CD4-positive, alpha-beta memory T cell (primary cell): ENCODE results near the gene SCART1. TPM values are rescaled to one million over a fixed set of nuclear protein-coding genes. Genes with fewer than 3 reads are reported as not detected.
"Not testable (repeated sequence)": the region's sequence is repeated elsewhere in the genome, so short reads cannot be mapped to it uniquely, and the experiment has no call there.

Experiments used
- CTCF ChIA-PET: fragments of 350-600 bp; sonication (Branson Sonifier 250); formaldehyde crosslinking; loops from one replicate; lab custom pipeline; 2021; ENCODE audit warnings: inconsistent platforms; ENCODE audit not compliant: partially characterized antibody; lab: Charles Lee
- POLR2A ChIA-PET: fragments of 350-600 bp; sonication (Branson Sonifier 250); formaldehyde crosslinking; loops from one replicate; lab custom pipeline; 2021; ENCODE audit not compliant: partially characterized antibody; lab: Charles Lee
- DNase-seq, 5 donors: peaks; one replicate each; pipeline versions ENCODE4 v3.0.0 to v3.0.0-alpha.2; 2020 to 2022; ENCODE audit warnings: mixed read lengths in 1 of 5
- H3K27ac ChIP-seq: one replicate; pipeline ENCODE4 v1.7.0; 2013; ENCODE audit warnings: low read depth, low read length
- H3K27me3 ChIP-seq: 2 replicates; pipeline ENCODE4 v1.7.0; 2013; ENCODE audit warnings: mild to moderate bottlenecking, low read length, moderate library complexity; ENCODE audit not compliant: insufficient read depth
- H3K36me3 ChIP-seq: 2 replicates; pipeline ENCODE4 v1.7.0; 2013; ENCODE audit warnings: mild to moderate bottlenecking, low read length, moderate library complexity; ENCODE audit not compliant: insufficient read depth
- H3K4me1 ChIP-seq: 2 replicates; pipeline ENCODE4 v1.7.0; 2013; ENCODE audit warnings: mild to moderate bottlenecking, low read length, moderate library complexity; ENCODE audit not compliant: insufficient read depth
- H3K4me3 ChIP-seq, 2 donors: one replicate each; pipeline ENCODE4 v1.7.0; 2013; ENCODE audit warnings: low read length in 2 of 2, mild to moderate bottlenecking in 1 of 2
- H3K9me3 ChIP-seq, 2 donors: one replicate each; pipeline ENCODE4 v1.7.0; 2013; ENCODE audit warnings: low read length in 2 of 2, control low read depth in 1 of 2; ENCODE audit not compliant: control insufficient read depth in 1 of 2
- H3K27ac Mint-ChIP-seq, 7 donors: one replicate each; pipeline ENCODE4 v1.8.0; 2020 to 2021; ENCODE audit warnings: mixed read lengths in 7 of 7, mild to moderate bottlenecking in 6 of 7, inconsistent platforms in 3 of 7, moderate library complexity in 3 of 7
- H3K27me3 Mint-ChIP-seq, 2 donors: one replicate each; pipeline ENCODE4 v1.8.0; 2020 to 2021; ENCODE audit warnings: mixed read lengths in 2 of 2
- H3K36me3 Mint-ChIP-seq, 2 donors: one replicate each; pipeline ENCODE4 v1.8.0; 2020 to 2021; ENCODE audit warnings: mixed read lengths in 2 of 2, inconsistent platforms in 1 of 2, mild to moderate bottlenecking in 1 of 2
- H3K4me1 Mint-ChIP-seq, 4 donors: one replicate each; pipeline ENCODE4 v1.8.0; 2020 to 2021; ENCODE audit warnings: mixed read lengths in 4 of 4, mild to moderate bottlenecking in 1 of 4
- H3K4me3 Mint-ChIP-seq, 8 donors: one replicate each; pipeline ENCODE4 v1.8.0; 2020 to 2021; ENCODE audit warnings: mixed read lengths in 8 of 8, mild to moderate bottlenecking in 7 of 8, moderate library complexity in 6 of 8, inconsistent platforms in 3 of 8
- H3K9me3 Mint-ChIP-seq, 8 donors: one replicate each; pipeline ENCODE4 v1.8.0; 2020 to 2021; ENCODE audit warnings: mixed read lengths in 8 of 8, mild to moderate bottlenecking in 5 of 8, inconsistent platforms in 3 of 8, moderate library complexity in 1 of 8
- intact Hi-C: fragments of 100-400 bp; cut with micrococcal nuclease; formaldehyde crosslinking; loops from one replicate; pipeline ENCODE4 v1.15.1; 2023
- polyA plus RNA-seq, 2 donors: library from polyadenylated mRNA; unstranded; fragments of 300-500 nt; fragmentation: Illumina TruSeq; gene quantifications; one replicate each; pipeline ENCODE4 v1.2.3, GENCODE V29; 2021
- total RNA-seq, 2 experiments: library from RNA; stranded (reverse); gene quantifications; one replicate each; pipeline ENCODE4 v1.2.3, GENCODE V29; 2021

Gene SCART1
- total and polyA plus RNA-seq, 4 experiments from 2014 or later: 0.49 to 11.2 (median 5.9) TPM

GRCh38 chr10:133467286-133467911, 13.7 kb downstream of the SCART1 start:
- peaks cover 0 to 16% (median 4%) of the 10 kb centered on the region in 4 donors for H3K4me1 Mint-ChIP-seq
- POLR2A ChIA-PET: no interaction called here
- no peaks in the 10 kb centered on the region for H3K27me3 Mint-ChIP-seq
- DNase-seq: no peak
- no peak overlapping the region for H3K4me3 ChIP-seq
- CTCF ChIA-PET: no interaction called here
- H3K4me1 ChIP-seq: no peaks in the 10 kb centered on the region
- H3K27ac ChIP-seq: no peak overlapping the region
- no peaks in the 10 kb centered on the region for H3K27me3 ChIP-seq
- peaks cover 15 to 23% of the 10 kb centered on the region in 2 donors for H3K36me3 Mint-ChIP-seq
- H3K27ac Mint-ChIP-seq: peak overlapping the region in 1 of 7 donors; percentile 15
- peaks cover 0 to 7% (median 0%) of the 10 kb centered on the region in 8 donors for H3K9me3 Mint-ChIP-seq
- H3K36me3 ChIP-seq: no peaks in the 10 kb centered on the region
- H3K9me3 ChIP-seq: no peaks in the 10 kb centered on the region
- H3K4me3 Mint-ChIP-seq: peak overlapping the region in 1 of 8 donors; percentile 42
- intact Hi-C loops: no loop called here

- H3K4me1 ChIP-seq: peaks cover 16% of the 10 kb centered on the region
Measured at GRCh38 chr10:133469205-133469604, 15.5 kb downstream of the SCART1 start.

GRCh38 chr10:133471300-133472109, 17.8 kb downstream of the SCART1 start:
- no peaks in the 10 kb centered on the region for H3K36me3 ChIP-seq
- DNase-seq: no peak

More at GRCh38 chr10:133469205-133469604, 15.5 kb downstream of the SCART1 start:
- H3K27ac Mint-ChIP-seq, H3K27me3 Mint-ChIP-seq, intact Hi-C loops, CTCF ChIA-PET, H3K27me3 ChIP-seq, H3K4me3 Mint-ChIP-seq, H3K9me3 ChIP-seq, H3K9me3 Mint-ChIP-seq, H3K36me3 ChIP-seq, H3K27ac ChIP-seq, DNase-seq, POLR2A ChIA-PET, H3K4me3 ChIP-seq: not testable (repeated sequence)
- peaks cover 7 to 24% (median 13%) of the 10 kb centered on the region in 4 donors for H3K4me1 Mint-ChIP-seq
- H3K36me3 Mint-ChIP-seq: peaks cover 11 to 27% of the 10 kb centered on the region in 2 donors

GRCh38 chr10:133473270-133473669, 19.5 kb downstream of the SCART1 start:
- Histone ChIP-seq H3K4me3 (no peak overlapping the region), H3K27ac (no peak overlapping the region), H3K36me3 (no peaks in the 10 kb centered on the region), H3K27me3 (no peaks in the 10 kb centered on the region), H3K4me1 (peaks cover 42% of the 10 kb centered on the region), H3K9me3 (no peaks in the 10 kb centered on the region)
- Mint-ChIP-seq H3K4me1 (peaks cover 25 to 46% (median 34%) of the 10 kb centered on the region in 4 donors), H3K4me3 (peak overlapping the region in 2 of 8 donors; percentile 2 to 20), H3K27ac (peak overlapping the region in 5 of 7 donors; percentile 8 to 92 (median 73)), H3K9me3 (peaks cover 0 to 7% (median 0%) of the 10 kb centered on the region in 8 donors), H3K27me3 (no peaks in the 10 kb centered on the region), H3K36me3 (peaks cover 9 to 20% of the 10 kb centered on the region in 2 donors)
- no peak for DNase-seq
- POLR2A ChIA-PET: no interaction called here
- CTCF ChIA-PET: no interaction called here
- intact Hi-C loops: no loop called here

More at GRCh38 chr10:133471300-133472109, 17.8 kb downstream of the SCART1 start:
- Mint-ChIP-seq H3K9me3 (peaks cover 0 to 7% (median 0%) of the 10 kb centered on the region in 8 donors), H3K27ac (peak overlapping the region in 3 of 7 donors; percentile 7 to 43 (median 13)), H3K4me3 (no peak overlapping the region), H3K36me3 (peaks cover 12 to 27% of the 10 kb centered on the region in 2 donors), H3K27me3 (no peaks in the 10 kb centered on the region), H3K4me1 (peaks cover 23 to 47% (median 32%) of the 10 kb centered on the region in 4 donors)
- Histone ChIP-seq H3K9me3 (no peaks in the 10 kb centered on the region), H3K4me1 (peaks cover 39% of the 10 kb centered on the region), H3K27me3 (no peaks in the 10 kb centered on the region), H3K4me3 (no peak overlapping the region), H3K27ac (no peak overlapping the region)
- POLR2A ChIA-PET: interaction anchor here (0.8 kb wide), 1 partner anchor 33 kb away, joined by 3 read pairs; no protein-coding TSS in a partner anchor
- intact Hi-C loops: no loop called here
- CTCF ChIA-PET: no interaction called here

- peaks cover 25 to 46% (median 34%) of the 10 kb centered on the region in 4 donors for H3K4me1 Mint-ChIP-seq
- H3K9me3 Mint-ChIP-seq: peaks cover 0 to 7% (median 0%) of the 10 kb centered on the region in 8 donors
Measured at GRCh38 chr10:133474027-133474426, 20.3 kb downstream of the SCART1 start.

GRCh38 chr10:133474665-133475424, 21.1 kb downstream of the SCART1 start:
- intact Hi-C loops: loop anchor here (2.0 kb wide), 1 partner anchor 36 kb away; no protein-coding TSS in a partner anchor

More at GRCh38 chr10:133474027-133474426, 20.3 kb downstream of the SCART1 start:
- Mint-ChIP-seq H3K36me3 (peaks cover 6 to 16% of the 10 kb centered on the region in 2 donors), H3K27me3 (no peaks in the 10 kb centered on the region), H3K4me3 (peak overlapping the region in 4 of 8 donors; percentile 24 to 89 (median 52)), H3K27ac (peak overlapping the region; percentile 59 to 92 (median 77))
- no peaks in the 10 kb centered on the region for H3K9me3 ChIP-seq
- H3K27ac ChIP-seq: peak overlapping the region; percentile 19
- no peak for DNase-seq
- POLR2A ChIA-PET: no interaction called here
- intact Hi-C loops: loop anchor here (2.0 kb wide), 1 partner anchor 35 kb away; no protein-coding TSS in a partner anchor
- CTCF ChIA-PET: no interaction called here
- H3K4me1 ChIP-seq: peaks cover 42% of the 10 kb centered on the region
- no peak overlapping the region for H3K4me3 ChIP-seq
- H3K27me3 ChIP-seq: no peaks in the 10 kb centered on the region
- no peaks in the 10 kb centered on the region for H3K36me3 ChIP-seq

More at GRCh38 chr10:133474665-133475424, 21.1 kb downstream of the SCART1 start:
- Histone ChIP-seq H3K36me3 (no peaks in the 10 kb centered on the region), H3K4me1 (peaks cover 42% of the 10 kb centered on the region), H3K27me3 (no peaks in the 10 kb centered on the region), H3K4me3 (peak overlapping the region in 1 of 2 donors; percentile 19), H3K9me3 (no peaks in the 10 kb centered on the region), H3K27ac (peak overlapping the region; percentile 13)
- Mint-ChIP-seq H3K36me3 (peaks cover 3 to 11% of the 10 kb centered on the region in 2 donors), H3K27ac (peak overlapping the region; percentile 59 to 92 (median 90)), H3K4me1 (peaks cover 25 to 46% (median 34%) of the 10 kb centered on the region in 4 donors), H3K4me3 (peak overlapping the region in 7 of 8 donors; percentile 24 to 89 (median 80)), H3K9me3 (peaks cover 0 to 4% (median 0%) of the 10 kb centered on the region in 8 donors), H3K27me3 (no peaks in the 10 kb centered on the region)
- CTCF ChIA-PET: interaction anchor here (1.0 to 1.5 kb wide), 2 partner anchors 33 to 45 kb away, joined by 3 to 5 read pairs; no protein-coding TSS in a partner anchor
- POLR2A ChIA-PET: interaction anchor here (0.8 to 1.1 kb wide), 2 partner anchors 33 to 36 kb away, joined by 3 to 4 read pairs; no protein-coding TSS in a partner anchor
- no peak for DNase-seq
